Limb (tissue), 2 donors: Measurements from ENCODE around the gene TNNT1.

ENCODE experiments used
- DNase-seq, 2 donors: peaks; one replicate each; pipeline ENCODE4 v3.0.0-alpha.2; 2016; ENCODE audit errors: extremely low spot score in 2 of 2

The TNNT1 gene

DNA sequence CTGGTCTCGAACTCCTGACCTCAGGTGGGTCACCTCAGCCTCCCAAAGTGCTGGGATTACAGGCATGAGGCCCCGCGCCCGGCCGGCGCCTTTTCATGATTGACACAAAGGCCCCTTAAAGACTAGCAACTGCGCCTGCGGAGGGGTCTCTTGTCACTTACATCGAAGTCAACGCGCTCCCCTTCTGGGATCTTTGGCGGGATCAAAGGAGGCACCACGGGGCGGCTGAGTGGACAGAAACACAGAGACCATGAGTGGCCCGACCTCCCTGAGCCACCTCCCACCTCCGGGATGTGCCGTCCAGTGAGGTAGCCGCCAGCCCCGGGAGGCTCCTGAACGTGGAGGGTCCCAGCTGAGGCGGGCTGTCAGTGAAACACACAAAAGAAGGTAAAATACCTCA is 7.3 kb downstream of the TNNT1 start:
- no peak for DNase-seq

DNA sequence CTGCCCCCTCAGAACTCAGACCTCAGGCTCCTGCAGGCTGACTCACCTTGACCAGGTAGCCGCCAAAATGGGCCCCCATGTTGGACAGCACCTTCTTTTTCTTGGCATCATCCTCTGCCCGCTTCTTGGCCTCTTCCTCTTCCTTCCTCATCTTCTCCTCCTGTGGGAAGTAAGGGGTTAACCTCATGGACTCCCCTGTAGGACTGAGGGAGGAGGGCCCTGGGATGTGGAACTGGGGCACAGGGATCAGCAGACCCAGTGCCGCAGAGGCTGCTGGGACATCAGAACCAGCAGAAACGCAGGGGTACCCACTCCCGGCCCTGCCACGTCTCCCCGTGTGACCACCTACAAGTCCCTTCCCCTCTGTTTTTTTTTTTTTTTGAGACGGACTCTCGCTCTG is 11.1 kb downstream of the TNNT1 start:
- DNase-seq, result no peak

DNA sequence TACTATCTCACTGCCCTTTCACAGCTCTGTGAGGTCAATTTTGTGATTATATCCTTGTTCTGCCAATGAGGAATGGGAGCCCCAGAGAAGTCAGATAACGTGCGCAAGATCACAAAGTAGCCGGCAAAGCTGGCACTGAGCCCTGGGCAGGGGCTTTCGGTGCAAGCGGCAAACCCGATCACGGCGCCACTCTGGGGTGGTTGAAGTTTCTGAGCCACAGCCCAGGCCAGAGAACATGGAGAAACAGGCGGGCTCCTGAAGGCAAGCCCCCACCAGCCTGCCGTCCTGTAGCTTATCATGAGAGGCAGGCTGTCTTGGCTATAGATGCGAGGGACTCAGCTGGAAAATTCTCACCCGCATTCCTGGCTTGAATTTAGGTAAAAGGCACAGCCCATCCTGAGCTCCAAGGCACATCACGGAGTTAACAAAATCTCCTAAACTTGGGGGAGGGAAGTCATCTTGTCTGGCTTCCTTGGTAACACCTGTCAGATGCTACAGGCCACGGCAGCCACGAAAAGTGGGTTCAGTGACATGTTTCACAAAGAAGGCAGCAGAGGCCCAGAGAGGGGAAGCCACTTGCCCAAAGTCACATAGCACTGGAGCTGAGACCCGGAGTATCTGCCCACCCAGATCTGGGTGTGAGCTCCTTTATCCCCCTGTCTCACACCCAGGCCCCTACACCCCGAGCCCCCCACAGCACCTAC is 12.5 kb downstream of the TNNT1 start:
- no peak for DNase-seq

DNA sequence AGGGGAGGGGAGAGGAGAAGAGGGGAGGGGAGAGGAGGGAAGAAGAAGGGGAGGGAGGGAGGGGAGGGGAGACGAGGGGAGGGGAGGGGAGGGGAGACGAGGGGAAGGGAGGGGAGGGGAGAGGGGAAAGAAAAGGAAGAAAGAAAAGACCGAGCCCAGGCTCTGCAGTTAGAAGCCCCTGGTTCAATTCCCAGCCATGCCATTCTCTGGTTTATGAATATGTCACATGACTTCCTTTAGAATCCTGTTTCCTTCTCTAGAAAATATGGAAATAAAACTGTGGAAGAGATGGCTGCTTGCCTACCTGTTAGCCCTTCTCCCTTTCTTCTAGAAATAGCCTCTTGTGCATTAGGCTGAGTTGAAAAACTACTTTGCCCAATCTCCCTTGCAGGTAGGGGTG is 14.3 kb downstream of the TNNT1 start:
- no peak for DNase-seq

DNA sequence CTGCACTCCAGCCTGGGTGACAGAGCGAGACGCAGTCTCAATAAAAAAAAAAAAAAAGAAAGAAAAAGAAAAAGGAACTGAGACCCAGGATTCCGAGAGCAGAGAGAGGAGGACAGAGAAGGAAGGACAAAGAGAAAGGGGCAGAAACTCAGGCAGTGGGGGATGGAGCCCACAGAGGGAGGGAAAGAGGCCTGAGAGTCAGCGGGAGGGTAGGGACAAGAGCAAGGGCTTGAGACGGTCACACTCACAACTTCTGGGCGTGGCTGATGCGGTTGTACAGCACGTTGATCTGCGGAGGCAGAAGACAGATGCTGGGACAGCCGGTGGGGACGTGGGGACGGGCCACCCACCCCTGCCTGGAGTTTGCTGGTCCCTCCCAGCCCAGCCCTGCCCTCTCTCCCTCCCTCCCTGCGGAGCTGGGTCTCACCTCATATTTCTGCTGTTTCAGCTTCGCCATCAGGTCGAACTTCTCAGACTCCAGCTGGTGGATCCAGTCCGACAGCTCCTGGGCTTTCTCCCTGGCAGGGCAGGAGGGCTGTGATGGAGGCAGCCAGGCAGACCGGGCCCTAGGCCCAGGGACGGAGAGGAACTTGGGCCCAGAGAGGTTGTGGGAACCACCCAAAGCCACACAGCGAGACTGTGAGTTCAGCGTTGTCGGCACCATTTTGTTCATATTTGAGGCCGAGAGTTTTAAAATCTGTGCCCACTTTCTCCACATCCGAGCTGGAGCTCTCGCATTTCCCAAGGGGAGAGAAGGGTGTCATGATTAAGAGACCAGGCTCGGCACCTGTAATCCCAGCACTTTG is 15.2 kb downstream of the TNNT1 start:
- no peak for DNase-seq

DNA sequence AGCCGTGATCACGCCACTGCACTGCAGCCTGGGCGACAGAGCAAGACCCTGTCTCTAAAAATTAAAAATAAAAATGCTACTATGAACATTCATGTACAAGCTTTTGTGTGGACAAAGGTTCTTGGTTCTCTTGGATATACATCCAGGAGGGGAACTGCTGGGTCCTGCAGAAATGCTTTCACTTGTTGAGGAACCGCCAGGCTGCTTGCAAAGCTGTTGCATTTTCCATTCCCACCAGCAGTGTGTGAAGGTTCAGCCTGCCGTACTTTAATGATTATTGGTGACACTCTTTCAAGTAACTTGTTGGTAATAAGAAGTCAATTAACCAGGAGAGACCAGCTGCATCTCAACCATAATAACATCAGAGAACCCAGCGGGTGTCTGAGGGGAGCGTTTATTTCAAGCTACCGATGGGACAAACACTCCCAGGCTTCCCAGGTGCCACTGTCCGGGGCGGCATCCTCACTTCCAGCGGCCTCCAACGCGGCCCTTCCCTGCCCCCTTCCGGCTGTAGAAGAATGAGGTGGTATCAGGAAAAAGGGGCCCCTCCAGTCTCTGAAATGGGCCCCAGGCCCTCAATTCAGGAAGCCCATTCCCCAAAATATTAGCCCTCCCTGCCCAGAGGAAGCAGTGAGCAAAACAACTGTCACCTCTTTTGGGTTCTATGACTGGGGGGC is 16.4 kb downstream of the TNNT1 start:
- no peak for DNase-seq

DNA sequence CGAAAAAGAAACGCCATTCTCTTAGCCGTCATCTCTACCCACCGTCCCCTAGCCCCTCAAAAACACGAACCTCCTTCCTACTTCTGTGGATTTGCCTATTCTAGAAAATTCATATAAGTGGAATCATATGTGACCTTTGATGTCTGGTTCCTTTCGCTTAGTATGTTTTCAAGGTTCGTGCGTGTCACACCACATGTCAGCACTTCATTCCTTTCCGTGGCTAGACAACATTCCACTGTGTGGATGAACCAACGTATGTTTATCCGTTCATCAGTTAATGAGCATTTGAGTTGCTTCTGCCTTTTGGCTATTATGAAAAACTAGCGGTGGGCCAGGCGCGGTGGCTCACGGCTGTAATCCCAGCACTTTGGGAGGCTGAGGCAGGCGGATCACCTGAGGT is 17.6 kb downstream of the TNNT1 start:
- no peak for DNase-seq

DNA sequence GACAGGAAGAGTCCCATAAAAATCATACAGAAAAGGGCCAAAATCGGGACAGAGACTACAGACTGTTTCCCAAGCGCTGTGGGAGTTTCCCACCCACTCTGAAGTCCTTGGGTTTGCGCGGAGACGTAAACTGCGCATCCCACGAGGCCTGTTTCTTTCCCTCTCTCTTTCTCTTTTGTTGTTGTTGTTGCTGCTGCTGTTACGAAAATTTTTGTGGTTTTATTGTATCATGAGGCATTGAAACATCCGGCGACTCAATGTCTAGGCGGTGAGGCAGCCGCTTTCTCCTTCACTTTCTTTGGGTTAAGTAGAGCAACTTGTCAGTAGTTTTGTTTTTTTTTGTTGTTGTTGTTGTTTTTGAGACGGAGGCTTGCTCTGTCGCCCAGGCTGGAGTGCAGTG is 30.0 kb downstream of the TNNT1 start:
- DNase-seq, result no peak

DNA sequence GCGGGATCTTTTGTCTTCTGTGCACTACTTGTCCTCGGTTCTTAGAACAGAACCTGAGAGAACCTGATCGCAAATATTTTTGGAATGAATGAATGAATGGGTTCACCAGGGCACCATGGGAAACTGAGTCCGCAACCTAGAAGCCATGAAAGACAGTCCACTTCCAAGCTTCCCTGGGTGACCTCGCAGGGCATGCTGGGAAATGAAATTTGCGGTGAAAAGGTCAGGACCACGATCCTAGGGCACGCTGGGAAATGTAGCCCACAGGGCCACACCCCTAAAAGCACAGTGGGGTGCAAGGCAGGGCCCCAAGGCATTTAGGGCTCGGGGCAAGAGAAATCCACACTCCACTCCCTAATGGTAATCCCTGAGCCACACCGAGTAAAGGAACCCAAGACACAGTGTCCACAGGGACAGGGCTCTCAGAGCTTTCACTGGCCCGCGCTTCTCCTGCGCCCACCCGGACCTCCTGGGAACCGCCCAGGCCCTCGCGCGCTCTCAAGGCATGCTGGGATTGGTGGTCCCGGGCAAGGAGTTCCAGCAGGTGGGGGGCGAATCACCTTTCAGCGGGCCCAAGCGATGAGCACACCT is 30.5 kb downstream of the TNNT1 start:
- DNase-seq, result peak; percentile 12 to 73

DNA sequence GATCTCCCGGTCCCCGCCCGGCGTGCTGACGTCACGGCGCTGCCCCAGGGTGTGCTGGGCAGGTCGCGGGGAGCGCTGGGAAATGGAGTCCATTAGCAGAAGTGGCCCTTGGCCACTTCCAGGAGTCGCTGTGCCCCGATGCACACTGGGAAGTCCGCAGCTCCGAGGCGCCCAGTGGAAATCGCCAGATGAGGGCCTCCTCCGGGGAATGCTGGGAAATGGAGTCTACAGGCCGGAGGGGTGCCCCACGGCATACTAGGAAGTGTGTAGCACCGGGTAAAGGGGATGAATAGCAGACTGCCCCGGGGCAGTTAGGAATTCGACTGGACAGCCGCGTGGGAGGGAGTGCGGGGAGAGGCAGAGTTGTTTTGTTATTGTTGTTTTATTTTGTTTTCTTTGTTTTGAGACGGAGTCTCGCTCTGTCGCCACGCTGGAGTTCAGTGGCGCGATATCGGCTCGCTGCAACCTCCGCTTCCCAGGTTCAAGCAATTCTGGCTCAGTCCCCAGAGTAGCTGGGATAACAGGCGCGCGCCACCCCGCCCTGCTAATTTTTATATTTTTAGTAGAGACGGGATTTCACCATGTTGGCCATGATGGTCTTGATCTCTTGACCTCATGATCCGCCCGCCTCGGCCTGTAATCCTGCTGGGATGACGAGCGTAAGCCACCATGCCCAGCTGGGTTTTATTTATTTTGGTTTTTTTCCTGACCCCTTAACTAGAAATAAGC is 31.2 kb downstream of the TNNT1 start:
- DNase-seq, result peak; percentile 98 to 99

DNA sequence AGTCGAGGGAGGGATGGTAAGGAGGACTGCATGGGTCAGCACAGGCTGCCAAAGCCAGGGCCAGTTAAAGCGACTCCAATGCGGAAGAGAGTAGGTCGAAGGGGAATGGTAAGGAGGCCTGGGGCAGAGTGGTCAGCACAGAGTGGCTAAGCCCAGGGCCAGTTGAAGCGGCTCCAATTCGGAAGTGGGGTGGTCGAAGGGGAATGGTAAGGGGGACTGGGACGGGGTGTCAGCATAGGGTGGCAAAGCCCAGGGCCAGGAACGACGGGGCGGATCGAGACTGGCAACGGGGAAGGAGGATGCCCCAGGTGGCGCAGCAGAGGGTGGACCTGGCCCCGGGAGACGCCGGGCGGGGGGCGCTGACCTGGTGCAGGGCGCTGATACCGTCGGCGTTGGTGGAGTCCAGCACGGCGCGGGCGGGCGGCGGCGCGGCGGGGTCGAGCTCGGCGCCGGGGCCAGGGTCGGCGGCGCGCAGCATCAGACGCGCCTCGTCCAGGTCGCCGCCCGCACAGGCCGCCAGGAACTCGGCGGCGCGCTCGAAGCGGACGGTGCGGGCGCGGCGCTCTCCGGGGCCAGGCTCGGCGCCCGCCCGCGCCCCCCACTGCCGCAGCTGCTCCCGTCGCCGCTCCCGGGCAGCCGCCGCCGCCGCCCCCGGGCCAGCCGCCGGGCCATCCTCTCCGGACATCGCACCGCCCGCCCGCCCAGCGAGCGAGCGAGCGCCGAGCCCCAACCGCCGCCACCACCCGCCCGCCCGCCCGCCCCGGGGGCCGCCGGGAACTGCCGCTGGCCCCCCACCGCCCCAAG is 31.9 kb downstream of the TNNT1 start, which contains the start of gene PPP1R12C:
TSS of gene PPP1R12C (minus strand) at position 779 of the 804 bp plus-strand sequence. CDS start at position 685, 94 bp downstream.
- DNase-seq, result peak in 1 of 2 donors; percentile 67

DNA sequence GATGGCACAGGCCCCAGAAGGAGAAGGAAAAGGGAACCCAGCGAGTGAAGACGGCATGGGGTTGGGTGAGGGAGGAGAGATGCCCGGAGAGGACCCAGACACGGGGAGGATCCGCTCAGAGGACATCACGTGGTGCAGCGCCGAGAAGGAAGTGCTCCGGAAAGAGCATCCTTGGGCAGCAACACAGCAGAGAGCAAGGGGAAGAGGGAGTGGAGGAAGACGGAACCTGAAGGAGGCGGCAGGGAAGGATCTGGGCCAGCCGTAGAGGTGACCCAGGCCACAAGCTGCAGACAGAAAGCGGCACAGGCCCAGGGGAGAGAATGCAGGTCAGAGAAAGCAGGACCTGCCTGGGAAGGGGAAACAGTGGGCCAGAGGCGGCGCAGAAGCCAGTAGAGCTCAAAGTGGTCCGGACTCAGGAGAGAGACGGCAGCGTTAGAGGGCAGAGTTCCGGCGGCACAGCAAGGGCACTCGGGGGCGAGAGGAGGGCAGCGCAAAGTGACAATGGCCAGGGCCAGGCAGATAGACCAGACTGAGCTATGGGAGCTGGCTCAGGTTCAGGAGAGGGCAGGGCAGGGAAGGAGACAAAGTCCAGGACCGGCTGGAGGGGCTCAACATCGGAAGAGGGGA is 32.7 kb downstream of the TNNT1 start:
- DNase-seq, result peak in 1 of 2 donors; percentile 45

DNA sequence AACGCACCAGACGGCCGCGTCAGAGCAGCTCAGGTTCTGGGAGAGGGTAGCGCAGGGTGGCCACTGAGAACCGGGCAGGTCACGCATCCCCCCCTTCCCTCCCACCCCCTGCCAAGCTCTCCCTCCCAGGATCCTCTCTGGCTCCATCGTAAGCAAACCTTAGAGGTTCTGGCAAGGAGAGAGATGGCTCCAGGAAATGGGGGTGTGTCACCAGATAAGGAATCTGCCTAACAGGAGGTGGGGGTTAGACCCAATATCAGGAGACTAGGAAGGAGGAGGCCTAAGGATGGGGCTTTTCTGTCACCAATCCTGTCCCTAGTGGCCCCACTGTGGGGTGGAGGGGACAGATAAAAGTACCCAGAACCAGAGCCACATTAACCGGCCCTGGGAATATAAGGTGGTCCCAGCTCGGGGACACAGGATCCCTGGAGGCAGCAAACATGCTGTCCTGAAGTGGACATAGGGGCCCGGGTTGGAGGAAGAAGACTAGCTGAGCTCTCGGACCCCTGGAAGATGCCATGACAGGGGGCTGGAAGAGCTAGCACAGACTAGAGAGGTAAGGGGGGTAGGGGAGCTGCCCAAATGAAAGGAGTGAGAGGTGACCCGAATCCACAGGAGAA is 33.5 kb downstream of the TNNT1 start:
- DNase-seq, result no peak

DNA sequence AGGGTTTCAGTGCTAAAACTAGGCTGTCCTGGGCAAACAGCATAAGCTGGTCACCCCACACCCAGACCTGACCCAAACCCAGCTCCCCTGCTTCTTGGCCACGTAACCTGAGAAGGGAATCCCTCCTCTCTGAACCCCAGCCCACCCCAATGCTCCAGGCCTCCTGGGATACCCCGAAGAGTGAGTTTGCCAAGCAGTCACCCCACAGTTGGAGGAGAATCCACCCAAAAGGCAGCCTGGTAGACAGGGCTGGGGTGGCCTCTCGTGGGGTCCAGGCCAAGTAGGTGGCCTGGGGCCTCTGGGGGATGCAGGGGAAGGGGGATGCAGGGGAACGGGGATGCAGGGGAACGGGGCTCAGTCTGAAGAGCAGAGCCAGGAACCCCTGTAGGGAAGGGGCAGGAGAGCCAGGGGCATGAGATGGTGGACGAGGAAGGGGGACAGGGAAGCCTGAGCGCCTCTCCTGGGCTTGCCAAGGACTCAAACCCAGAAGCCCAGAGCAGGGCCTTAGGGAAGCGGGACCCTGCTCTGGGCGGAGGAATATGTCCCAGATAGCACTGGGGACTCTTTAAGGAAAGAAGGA is 34.4 kb downstream of the TNNT1 start:
- DNase-seq, result no peak

DNA sequence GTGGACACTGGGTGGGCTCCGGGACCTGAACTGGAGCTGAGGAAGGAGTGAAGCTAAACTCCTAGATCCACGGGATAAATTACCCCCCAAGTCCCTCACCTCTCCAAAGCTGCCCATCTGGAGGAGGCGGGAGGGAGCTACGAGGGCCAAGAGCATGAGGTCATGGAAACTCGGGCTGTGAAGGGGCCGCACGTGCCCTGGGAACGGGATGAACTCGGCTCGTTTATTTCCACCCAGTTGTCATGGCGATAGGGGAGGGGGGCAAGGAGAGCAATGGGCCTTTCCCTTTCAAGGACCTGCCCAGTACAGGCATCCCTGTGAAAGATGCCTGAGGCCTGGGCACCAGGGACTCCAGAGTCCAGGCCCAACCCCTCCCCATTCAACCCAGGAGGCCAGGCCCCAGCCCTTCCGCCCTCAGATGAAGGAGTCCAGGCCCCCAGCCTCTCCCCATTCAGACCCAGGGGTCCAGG is 35.4 kb downstream of the TNNT1 start:
- DNase-seq, result peak; percentile 91 to 95

DNA sequence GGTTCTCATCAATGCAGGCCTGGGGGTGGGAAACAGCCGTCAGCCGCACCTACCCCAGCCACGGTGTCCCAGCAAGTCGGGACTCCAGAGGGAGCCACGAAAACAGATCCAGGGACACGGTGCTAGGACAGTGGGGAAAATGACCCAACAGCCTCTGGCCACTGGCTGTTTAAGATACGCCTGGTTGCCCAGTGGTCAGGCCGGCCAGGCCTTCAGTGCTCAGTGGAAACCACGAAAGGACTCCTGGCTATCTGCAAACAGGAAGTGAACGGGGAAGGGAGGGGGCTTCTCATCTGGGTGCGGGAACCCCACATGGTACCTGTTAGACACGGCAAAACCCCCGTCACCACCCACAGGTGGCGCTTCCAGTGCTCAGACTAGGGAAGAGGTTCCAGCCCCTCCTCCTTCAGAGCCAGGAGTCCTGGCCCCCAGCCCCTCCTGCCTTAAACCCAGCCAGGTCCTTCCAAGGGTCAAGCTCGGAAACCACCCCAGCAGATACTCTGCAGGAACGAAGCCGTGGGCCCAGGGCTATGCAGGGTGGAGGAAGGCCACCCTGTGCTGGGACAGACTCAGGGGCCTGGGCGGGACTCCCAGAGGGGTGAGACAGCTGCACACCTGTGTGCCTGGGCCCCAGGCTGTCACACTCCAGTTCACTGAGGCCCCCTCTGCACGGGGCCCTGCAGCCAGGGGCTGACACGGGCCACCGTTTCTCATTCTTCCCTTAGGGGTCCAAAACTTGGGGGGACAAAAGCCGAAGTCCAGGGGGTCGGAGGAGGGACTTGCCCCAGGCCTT is 36.0 kb downstream of the TNNT1 start:
- DNase-seq, result no peak

DNA sequence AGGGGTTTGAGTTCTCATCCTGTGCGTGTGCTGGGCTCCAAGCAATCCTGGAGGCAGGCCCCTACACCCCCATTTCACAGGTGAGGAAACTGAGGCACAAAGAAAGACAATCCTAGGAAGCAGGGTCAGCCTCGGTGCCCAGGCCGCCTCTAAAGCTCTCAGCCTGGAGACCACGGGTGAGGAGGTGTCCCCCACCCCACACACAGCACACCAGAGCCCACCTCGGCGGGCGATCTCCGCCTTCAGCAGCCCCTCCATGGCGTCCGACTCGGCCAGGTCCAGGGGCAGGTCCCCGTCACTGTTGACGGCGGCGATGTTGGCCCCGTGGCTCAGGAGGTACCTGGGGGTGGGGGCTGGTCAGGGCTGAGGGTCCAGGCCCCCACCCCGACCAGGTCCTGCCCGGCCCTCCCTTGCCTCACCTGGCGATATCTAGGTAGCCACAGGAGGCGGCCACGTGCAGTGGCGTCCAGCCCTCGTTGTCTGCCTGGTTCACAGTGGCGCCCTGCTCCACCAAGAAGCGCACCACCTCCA is 36.7 kb downstream of the TNNT1 start:
- DNase-seq, result no peak
